DMS153 treated with DMSO at 0.1 percent for 48 hours (cell line): ENCODE measurements around the gene DOCK3.
"Not testable (repeated sequence)": the region's sequence is repeated elsewhere in the genome, so short reads cannot be mapped to it uniquely, and the experiment has no call there.

Experiments
- DNase-seq: peaks from one replicate; lab custom pipeline; 2025; ENCODE audit not compliant: unreplicated experiment; lab: John Stamatoyannopoulos, UW

DOCK3 gene

GRCh38 chr3:50978586-50978985, 303.9 kb downstream of the DOCK3 start:
- DNase-seq, result not testable (repeated sequence)

- DNase-seq, result no peak
Measured at GRCh38 chr3:50978991-50979667, 304.4 kb downstream of the DOCK3 start.

GRCh38 chr3:50982540-50983325, 308.0 kb downstream of the DOCK3 start:
- DNase-seq, result no peak

- DNase-seq, result no peak
Measured at GRCh38 chr3:50983887-50984286, 309.2 kb downstream of the DOCK3 start.

- DNase-seq, result no peak
Measured at GRCh38 chr3:50985893-50986292, 311.2 kb downstream of the DOCK3 start.

GRCh38 chr3:50986726-50987125, 312.0 kb downstream of the DOCK3 start:
- no peak for DNase-seq

GRCh38 chr3:50994537-50994936, 319.8 kb downstream of the DOCK3 start:
- DNase-seq, result no peak

- DNase-seq, result no peak
Measured at GRCh38 chr3:50995085-50995824, 320.5 kb downstream of the DOCK3 start.

- DNase-seq, result no peak
Measured at GRCh38 chr3:51002495-51002894, 327.8 kb downstream of the DOCK3 start.

- DNase-seq, result no peak
Measured at GRCh38 chr3:51004235-51004634, 329.5 kb downstream of the DOCK3 start.

- DNase-seq, result no peak
Measured at GRCh38 chr3:51024121-51024520, 349.4 kb downstream of the DOCK3 start.

- DNase-seq, result peak; percentile 18
Measured at GRCh38 chr3:51024765-51025632, 350.3 kb downstream of the DOCK3 start.

- DNase-seq, result no peak
Measured at GRCh38 chr3:51031666-51032065, 356.9 kb downstream of the DOCK3 start.

- DNase-seq, result no peak
Measured at GRCh38 chr3:51035630-51036029, 360.9 kb downstream of the DOCK3 start.

GRCh38 chr3:51044982-51045381, 370.3 kb downstream of the DOCK3 start:
- no peak for DNase-seq

GRCh38 chr3:51052562-51052961, 377.8 kb downstream of the DOCK3 start:
- no peak for DNase-seq

- no peak for DNase-seq
Measured at GRCh38 chr3:51057121-51057520, 382.4 kb downstream of the DOCK3 start.

GRCh38 chr3:51063053-51063452, 388.3 kb downstream of the DOCK3 start:
- no peak for DNase-seq

- no peak for DNase-seq
Measured at GRCh38 chr3:51075221-51075775, 400.6 kb downstream of the DOCK3 start.

GRCh38 chr3:51082363-51082762, 407.6 kb downstream of the DOCK3 start:
- DNase-seq, result no peak

- DNase-seq, result no peak
Measured at GRCh38 chr3:51083490-51083889, 408.8 kb downstream of the DOCK3 start.
